PFSK-1 (cell line): Measurements from ENCODE around the gene NPHP4.

Source experiments
- FOXP2 ChIP-seq: optimal IDR thresholded peaks from 2 replicates; pipeline ENCODE3; 2011; ENCODE audit warnings: borderline replicate concordance, control low read depth, inconsistent platforms; ENCODE audit not compliant: insufficient read depth; ENCODE audit errors: extremely low read length, extremely low read depth
- POLR2AphosphoS5 ChIP-seq: IDR thresholded peaks from 2 replicates; pipeline ENCODE4 v1.6.1; 2012; ENCODE audit warnings: low read depth, mild to moderate bottlenecking, control low read depth, low read length, moderate library complexity
- SIN3A ChIP-seq: IDR thresholded peaks from 2 replicates; pipeline ENCODE4 v1.6.1; 2012; ENCODE audit warnings: mild to moderate bottlenecking, low read length, moderate library complexity, borderline replicate concordance; ENCODE audit not compliant: insufficient read depth
- TAF1 ChIP-seq: IDR thresholded peaks from 2 replicates; pipeline ENCODE4 v1.6.1; 2012; ENCODE audit warnings: low read length, control low read depth, borderline replicate concordance; ENCODE audit not compliant: insufficient read depth
- TF ChIP-seq, protein P1 (sequence below), 2 experiments: IDR thresholded peaks; 2 replicates each; pipeline versions ENCODE4 v1.6.1 to v1.8.0; 2011 to 2012; ENCODE audit warnings: low read depth in 2 of 2, low read length in 2 of 2, control low read depth in 1 of 2, inconsistent platforms in 1 of 2, mild to moderate bottlenecking in 1 of 2, moderate library complexity in 1 of 2; ENCODE audit not compliant: insufficient read depth in 1 of 2

The NPHP4 gene

DNA sequence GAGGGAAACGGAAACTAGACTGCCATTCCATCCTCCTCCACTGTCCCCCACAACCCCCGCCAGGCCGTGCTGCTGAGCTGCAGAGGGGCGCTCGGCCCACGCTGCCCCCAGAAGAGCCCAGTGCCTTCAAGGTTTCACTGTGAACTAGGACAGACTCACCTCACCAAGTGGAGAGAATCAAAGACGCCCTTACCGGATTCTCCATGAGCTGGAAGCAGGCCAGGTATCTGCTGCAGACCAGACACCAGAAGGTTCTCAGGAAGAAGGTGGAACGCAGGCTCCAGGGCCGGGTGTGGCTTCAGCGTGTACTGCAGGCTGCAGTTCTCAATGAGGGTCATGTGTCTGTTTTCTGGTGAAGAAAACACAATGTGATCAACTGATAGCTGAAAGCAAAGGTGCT is 30.6 kb downstream of the NPHP4 start:
- no peak for TF ChIP-seq SIN3A
- no peak for TF ChIP-seq TAF1
- no peak for TF ChIP-seq FOXP2
- TF ChIP-seq, protein P1, sequence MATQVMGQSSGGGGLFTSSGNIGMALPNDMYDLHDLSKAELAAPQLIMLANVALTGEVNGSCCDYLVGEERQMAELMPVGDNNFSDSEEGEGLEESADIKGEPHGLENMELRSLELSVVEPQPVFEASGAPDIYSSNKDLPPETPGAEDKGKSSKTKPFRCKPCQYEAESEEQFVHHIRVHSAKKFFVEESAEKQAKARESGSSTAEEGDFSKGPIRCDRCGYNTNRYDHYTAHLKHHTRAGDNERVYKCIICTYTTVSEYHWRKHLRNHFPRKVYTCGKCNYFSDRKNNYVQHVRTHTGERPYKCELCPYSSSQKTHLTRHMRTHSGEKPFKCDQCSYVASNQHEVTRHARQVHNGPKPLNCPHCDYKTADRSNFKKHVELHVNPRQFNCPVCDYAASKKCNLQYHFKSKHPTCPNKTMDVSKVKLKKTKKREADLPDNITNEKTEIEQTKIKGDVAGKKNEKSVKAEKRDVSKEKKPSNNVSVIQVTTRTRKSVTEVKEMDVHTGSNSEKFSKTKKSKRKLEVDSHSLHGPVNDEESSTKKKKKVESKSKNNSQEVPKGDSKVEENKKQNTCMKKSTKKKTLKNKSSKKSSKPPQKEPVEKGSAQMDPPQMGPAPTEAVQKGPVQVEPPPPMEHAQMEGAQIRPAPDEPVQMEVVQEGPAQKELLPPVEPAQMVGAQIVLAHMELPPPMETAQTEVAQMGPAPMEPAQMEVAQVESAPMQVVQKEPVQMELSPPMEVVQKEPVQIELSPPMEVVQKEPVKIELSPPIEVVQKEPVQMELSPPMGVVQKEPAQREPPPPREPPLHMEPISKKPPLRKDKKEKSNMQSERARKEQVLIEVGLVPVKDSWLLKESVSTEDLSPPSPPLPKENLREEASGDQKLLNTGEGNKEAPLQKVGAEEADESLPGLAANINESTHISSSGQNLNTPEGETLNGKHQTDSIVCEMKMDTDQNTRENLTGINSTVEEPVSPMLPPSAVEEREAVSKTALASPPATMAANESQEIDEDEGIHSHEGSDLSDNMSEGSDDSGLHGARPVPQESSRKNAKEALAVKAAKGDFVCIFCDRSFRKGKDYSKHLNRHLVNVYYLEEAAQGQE (IDR thresholded peaks at IDR 0.05; ENCODE audit: insufficient read depth in 1 of 2, low read depth in 2 of 2, low read length in 2 of 2): no peak
- TF ChIP-seq POLR2AphosphoS5: no peak

DNA sequence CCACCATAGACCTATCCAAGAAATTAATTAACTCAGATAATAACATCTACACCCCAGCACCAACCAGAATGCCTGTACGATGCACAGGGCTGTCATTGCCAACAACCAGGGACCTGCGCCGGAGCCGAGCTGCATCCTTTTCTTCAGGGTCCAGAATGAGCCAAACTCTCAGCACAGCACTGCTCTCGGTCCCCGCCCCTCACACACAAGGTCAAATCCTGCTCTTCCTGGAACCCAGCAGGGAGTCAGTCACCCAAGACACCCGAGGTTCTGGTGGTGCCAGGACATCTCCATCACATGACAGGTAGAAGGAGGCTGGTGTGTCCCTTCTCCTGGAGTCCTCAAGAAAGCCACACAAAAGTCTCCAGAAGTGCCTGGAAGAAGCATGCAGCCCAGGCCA is 31.9 kb downstream of the NPHP4 start:
- TF ChIP-seq, protein P1 (IDR thresholded peaks at IDR 0.05; ENCODE audit: insufficient read depth in 1 of 2, low read depth in 2 of 2, low read length in 2 of 2): no peak
- TF ChIP-seq POLR2AphosphoS5: no peak
- no peak for TF ChIP-seq SIN3A
- TF ChIP-seq FOXP2: no peak
- TF ChIP-seq TAF1: no peak

DNA sequence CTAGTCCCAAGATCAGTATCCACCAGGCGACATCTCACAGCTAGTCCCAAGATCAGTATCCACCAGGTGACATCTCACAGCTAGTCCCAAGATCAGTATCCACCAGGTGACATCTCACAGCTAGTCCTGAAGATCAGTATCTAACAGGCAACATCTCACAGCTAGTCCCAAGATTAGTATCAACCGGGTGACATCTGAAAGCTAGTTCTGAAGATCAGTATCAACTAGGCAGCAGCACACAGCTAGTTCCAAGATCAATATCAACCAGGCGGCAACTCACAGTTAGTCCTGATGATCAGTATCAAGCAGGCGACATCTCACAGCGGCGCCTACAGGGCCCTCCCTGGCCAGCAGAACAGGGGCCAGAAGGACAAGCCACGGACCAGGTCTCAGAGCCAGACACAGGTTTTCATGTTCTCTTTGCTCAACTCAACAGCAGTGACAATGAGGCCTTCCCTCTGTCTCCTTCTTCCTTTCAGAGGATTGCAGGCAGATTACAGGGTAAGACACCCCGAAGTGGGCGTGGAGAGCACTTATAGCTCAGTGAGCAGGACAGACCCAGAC is 32.5 kb downstream of the NPHP4 start:
- TF ChIP-seq, protein P1 (IDR thresholded peaks at IDR 0.05; ENCODE audit: insufficient read depth in 1 of 2, low read depth in 2 of 2, low read length in 2 of 2): no peak

DNA sequence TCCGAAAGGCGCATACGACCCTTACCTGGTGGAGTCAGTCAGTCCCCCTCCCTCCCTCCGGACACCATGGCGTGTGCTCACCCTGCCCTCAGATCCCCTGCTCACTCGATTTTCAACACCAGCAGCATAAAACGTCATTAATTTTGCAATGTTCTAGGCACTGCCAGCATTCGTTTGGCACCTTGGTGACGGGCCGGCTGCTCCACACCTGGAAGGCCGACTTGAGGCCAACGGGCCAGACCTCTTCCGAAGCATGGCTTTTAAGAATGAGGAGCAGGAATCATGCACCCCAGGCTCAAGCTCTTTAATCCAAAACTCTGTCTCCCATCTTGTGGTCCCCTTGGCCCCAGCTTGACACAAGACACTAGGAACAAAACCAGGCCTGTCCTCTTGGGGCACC is 33.1 kb downstream of the NPHP4 start:
- TF ChIP-seq, protein P1 (IDR thresholded peaks at IDR 0.05; ENCODE audit: insufficient read depth in 1 of 2, low read depth in 2 of 2, low read length in 2 of 2): no peak
- no peak for TF ChIP-seq SIN3A
- TF ChIP-seq TAF1: no peak
- no peak for TF ChIP-seq POLR2AphosphoS5
- no peak for TF ChIP-seq FOXP2
